H1 (cell line): Measurements from ENCODE around the gene USP49.

Source experiments
- CEBPB ChIP-seq: IDR thresholded peaks from 2 replicates; pipeline ENCODE4 v1.6.1; 2012; ENCODE audit warnings: low read depth, low read length
- EGR1 ChIP-seq: IDR thresholded peaks from 2 replicates; pipeline ENCODE4 v1.6.1; 2011; ENCODE audit warnings: low read depth, low read length, borderline replicate concordance
- EZH2 ChIP-seq: fragments of 200-600 bp; sonication (generic); IDR thresholded peaks from 2 replicates; pipeline ENCODE4 v1.7.1; 2012; ENCODE audit warnings: low read depth, mild to moderate bottlenecking, moderate library complexity, low read length, inconsistent platforms; ENCODE audit not compliant: severe bottlenecking
- FOSL1 ChIP-seq: IDR thresholded peaks from 2 replicates; pipeline ENCODE4 v1.6.1; 2011; ENCODE audit warnings: mild to moderate bottlenecking, low read depth, low read length, moderate library complexity; ENCODE audit not compliant: insufficient read depth
- HDAC6 ChIP-seq: IDR thresholded peaks from one replicate; pipeline ENCODE4 v1.7.1; 2012; ENCODE audit warnings: low read depth, mild to moderate bottlenecking, inconsistent platforms, low read length, moderate library complexity
- MAFK ChIP-seq: IDR thresholded peaks from 2 replicates; pipeline ENCODE4 v1.6.1; 2012; ENCODE audit warnings: low read depth, mild to moderate bottlenecking, improper control_type of control experiment, low read length
- MAX ChIP-seq: IDR thresholded peaks from 2 replicates; pipeline ENCODE4 v1.6.1; 2012; ENCODE audit warnings: inconsistent platforms
- PHF8 ChIP-seq: fragments of 200-600 bp; sonication (generic); conservative IDR thresholded peaks from 2 replicates; pipeline ENCODE4 v1.7.1; 2012; ENCODE audit warnings: low read depth, mild to moderate bottlenecking, inconsistent platforms, low read length, moderate library complexity
- POLR2A ChIP-seq, 2 experiments: IDR thresholded peaks; 1 replicate in 1 of 2; 2 replicates in 1 of 2; pipeline ENCODE4 v1.6.1; 2011; ENCODE audit warnings: low read depth in 2 of 2, low read length in 2 of 2, mild to moderate bottlenecking in 2 of 2; ENCODE audit errors: control extremely low read depth in 1 of 2
- POLR2AphosphoS5 ChIP-seq: IDR thresholded peaks from 2 replicates; pipeline ENCODE4 v1.6.1; 2011; ENCODE audit warnings: low read depth, low read length
- SUZ12 ChIP-seq: fragments of 200-600 bp; sonication (generic); IDR thresholded peaks from 2 replicates; pipeline ENCODE4 v1.6.1; 2012; ENCODE audit warnings: mild to moderate bottlenecking, inconsistent platforms, low read length, moderate library complexity, mixed read lengths
- TBP ChIP-seq: IDR thresholded peaks from 2 replicates; pipeline ENCODE4 v1.6.1; 2011; ENCODE audit warnings: low read depth, low read length, improper control_type of control experiment
- TEAD4 ChIP-seq: IDR thresholded peaks from 2 replicates; pipeline ENCODE4 v1.6.1; 2012; ENCODE audit warnings: low read depth, low read length, inconsistent platforms, mixed read lengths
- TF ChIP-seq, protein P1 (sequence below), 3 experiments: IDR thresholded peaks; 1 replicate in 2 of 3; 2 replicates in 1 of 3; pipeline versions ENCODE4 v1.5.1 to v1.6.1; 2011; ENCODE audit warnings: low read length in 3 of 3, mild to moderate bottlenecking in 3 of 3, inconsistent platforms in 2 of 3, low read depth in 1 of 3, moderate library complexity in 1 of 3; ENCODE audit not compliant: insufficient read depth in 1 of 3; ENCODE audit errors: control extremely low read depth in 1 of 3

GRCh38 chr6:41936073-41936837 is 41.1 kb upstream of the USP49 start:
- TF ChIP-seq SUZ12 (no peak), MAX (no peak), POLR2AphosphoS5 (no peak; the same call in 1 of the 2 replicates), HDAC6 (no peak), TBP (no peak), FOSL1 (no peak), CEBPB (peak; percentile 83), TEAD4 (no peak), POLR2A (IDR thresholded peaks at IDR 0.05; ENCODE audit: control extremely low read depth in 1 of 2, low read depth in 2 of 2, low read length in 2 of 2) (no peak; a peak in 1 of 3 replicates), PHF8 (no peak), EZH2 (no peak), MAFK (no peak), EGR1 (no peak)
- TF ChIP-seq, protein P1, sequence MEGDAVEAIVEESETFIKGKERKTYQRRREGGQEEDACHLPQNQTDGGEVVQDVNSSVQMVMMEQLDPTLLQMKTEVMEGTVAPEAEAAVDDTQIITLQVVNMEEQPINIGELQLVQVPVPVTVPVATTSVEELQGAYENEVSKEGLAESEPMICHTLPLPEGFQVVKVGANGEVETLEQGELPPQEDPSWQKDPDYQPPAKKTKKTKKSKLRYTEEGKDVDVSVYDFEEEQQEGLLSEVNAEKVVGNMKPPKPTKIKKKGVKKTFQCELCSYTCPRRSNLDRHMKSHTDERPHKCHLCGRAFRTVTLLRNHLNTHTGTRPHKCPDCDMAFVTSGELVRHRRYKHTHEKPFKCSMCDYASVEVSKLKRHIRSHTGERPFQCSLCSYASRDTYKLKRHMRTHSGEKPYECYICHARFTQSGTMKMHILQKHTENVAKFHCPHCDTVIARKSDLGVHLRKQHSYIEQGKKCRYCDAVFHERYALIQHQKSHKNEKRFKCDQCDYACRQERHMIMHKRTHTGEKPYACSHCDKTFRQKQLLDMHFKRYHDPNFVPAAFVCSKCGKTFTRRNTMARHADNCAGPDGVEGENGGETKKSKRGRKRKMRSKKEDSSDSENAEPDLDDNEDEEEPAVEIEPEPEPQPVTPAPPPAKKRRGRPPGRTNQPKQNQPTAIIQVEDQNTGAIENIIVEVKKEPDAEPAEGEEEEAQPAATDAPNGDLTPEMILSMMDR (IDR thresholded peaks at IDR 0.05; ENCODE audit: control extremely low read depth in 1 of 3, insufficient read depth in 1 of 3, low read depth in 1 of 3, low read length in 3 of 3) = peak in 2 of 3 experiments; percentile 83 to 94; a peak in 3 of 4 replicates
